HL-60/S4 (cell line): ENCODE data around the gene ABCA13.
"Not testable (repeated sequence)": the region's sequence is repeated elsewhere in the genome, so short reads cannot be mapped to it uniquely, and the experiment has no call there.

ENCODE experiments used
- in situ Hi-C: fragments of 300-500 bp; cut with MboI; formaldehyde crosslinking; loops from 2 replicates; pipeline ENCODE4 v1.14.3; 2022; ENCODE audit warnings: low sequenced_read_pairs

The ABCA13 gene

GRCh38 chr7:48173313-48173712 is 2.1 kb downstream of the ABCA13 start:
- in situ Hi-C loops: no loop called here

GRCh38 chr7:48173756-48174382 is 2.6 kb downstream of the ABCA13 start:
- in situ Hi-C loops: no loop called here

GRCh38 chr7:48175019-48175418 is 3.8 kb downstream of the ABCA13 start:
- in situ Hi-C loops: no loop called here

- in situ Hi-C loops: no loop called here
Measured at GRCh38 chr7:48176356-48176893, 5.2 kb downstream of the ABCA13 start.

GRCh38 chr7:48177271-48177670 is 6.0 kb downstream of the ABCA13 start:
- in situ Hi-C loops: no loop called here

GRCh38 chr7:48179496-48180030 is 8.3 kb downstream of the ABCA13 start:
- in situ Hi-C loops: no loop called here

- in situ Hi-C loops: no loop called here
Measured at GRCh38 chr7:48180981-48181380, 9.7 kb downstream of the ABCA13 start.

- in situ Hi-C loops: no loop called here
Measured at GRCh38 chr7:48182718-48183369, 11.6 kb downstream of the ABCA13 start.

- in situ Hi-C loops: no loop called here
Measured at GRCh38 chr7:48183370-48183743, 12.1 kb downstream of the ABCA13 start.

- in situ Hi-C loops: no loop called here
Measured at GRCh38 chr7:48183965-48184364, 12.7 kb downstream of the ABCA13 start.

GRCh38 chr7:48188776-48189520 is 17.7 kb downstream of the ABCA13 start:
- in situ Hi-C loops: no loop called here

GRCh38 chr7:48192996-48193395 is 21.7 kb downstream of the ABCA13 start:
- in situ Hi-C loops: no loop called here

- in situ Hi-C loops: no loop called here
Measured at GRCh38 chr7:48193421-48193820, 22.2 kb downstream of the ABCA13 start.

GRCh38 chr7:48200946-48201589 is 29.8 kb downstream of the ABCA13 start:
- in situ Hi-C loops: not testable (repeated sequence)

GRCh38 chr7:48202916-48203315 is 31.7 kb downstream of the ABCA13 start:
- in situ Hi-C loops: not testable (repeated sequence)

GRCh38 chr7:48207155-48207675 is 36.0 kb downstream of the ABCA13 start:
- in situ Hi-C loops: no loop called here

GRCh38 chr7:48209004-48209600 is 37.8 kb downstream of the ABCA13 start:
- in situ Hi-C loops: no loop called here

- in situ Hi-C loops: no loop called here
Measured at GRCh38 chr7:48213226-48213625, 42.0 kb downstream of the ABCA13 start.

GRCh38 chr7:48217266-48217665 is 46.0 kb downstream of the ABCA13 start:
- in situ Hi-C loops: no loop called here

- in situ Hi-C loops: no loop called here
Measured at GRCh38 chr7:48217753-48218152, 46.5 kb downstream of the ABCA13 start.
